OCI-LY7 (cell line): ENCODE measurements around the gene HECW1.

Experiments
- CTCF ChIP-seq: fragments of 200-600 bp; sonication (generic); conservative IDR thresholded peaks from 2 replicates; pipeline ENCODE4 v1.5.1; 2014; ENCODE audit warnings: mild to moderate bottlenecking, antibody characterized with exemption, low read length, moderate library complexity, mixed read lengths
- EZH2phosphoT487 ChIP-seq: fragments of 200-600 bp; sonication (generic); IDR thresholded peaks from 2 replicates; pipeline ENCODE4 v1.6.1; 2018; ENCODE audit warnings: low read depth, borderline replicate concordance, mild to moderate bottlenecking, mixed run types, antibody characterized with exemption, low read length, moderate library complexity, mixed read lengths

GRCh38 chr7:43211286-43211685 lies 98.8 kb downstream of the HECW1 start:
- no peak for TF ChIP-seq CTCF
- TF ChIP-seq EZH2phosphoT487 = no peak
